Measurements from ENCODE around the gene DPM3.
"Not testable (repeated sequence)": the region's sequence is repeated elsewhere in the genome, so short reads cannot be mapped to it uniquely, and the experiment has no call there.

Gene DPM3

GRCh38 chr1:155163785-155164184 lies 23.5 kb upstream of the DPM3 start:
- ATAC-seq (replicated peaks; ENCODE audit: extremely low read depth, poor library complexity, severe bottlenecking); H3K4me1 Mint-ChIP-seq; H3K27me3 Mint-ChIP-seq; H3K4me3 Mint-ChIP-seq; H3K36me3 Mint-ChIP-seq (ENCODE audit: insufficient read depth); H3K9me3 Mint-ChIP-seq; H3K27ac Mint-ChIP-seq (ENCODE audit: low read depth); DNase-seq (ENCODE audit: low spot score in 2 of 2): not testable (repeated sequence)

DNA sequence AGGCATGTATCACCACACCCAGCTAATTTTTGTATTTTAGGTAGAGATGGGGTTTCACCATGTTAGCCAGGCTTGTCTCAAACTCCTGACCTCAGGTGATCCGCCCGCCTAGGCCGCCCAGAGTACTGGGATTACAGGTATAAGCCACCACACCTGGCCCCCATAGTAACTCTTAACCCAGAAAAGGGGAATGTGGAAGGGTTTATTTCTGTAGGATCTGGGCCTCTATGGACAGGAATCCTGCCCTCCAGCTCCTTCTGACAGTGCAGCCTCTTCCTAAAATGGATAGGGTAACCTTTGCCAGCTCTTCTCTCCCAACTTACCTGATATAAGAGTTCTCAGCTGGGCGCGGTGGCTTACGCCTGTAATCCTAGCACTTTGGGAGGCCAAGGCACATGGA lies 22.3 kb upstream of the DPM3 start:
- H3K36me3 Mint-ChIP-seq (ENCODE audit: insufficient read depth); H3K27me3 Mint-ChIP-seq; ATAC-seq (replicated peaks; ENCODE audit: extremely low read depth, poor library complexity, severe bottlenecking); H3K4me3 Mint-ChIP-seq; H3K27ac Mint-ChIP-seq (ENCODE audit: low read depth); DNase-seq (ENCODE audit: low spot score in 2 of 2); H3K9me3 Mint-ChIP-seq; H3K4me1 Mint-ChIP-seq: not testable (repeated sequence)

- peaks cover 2% of the 10 kb centered on the region for H3K27me3 Mint-ChIP-seq
- no peak overlapping the region for H3K4me3 Mint-ChIP-seq
- DNase-seq (ENCODE audit: low spot score in 2 of 2) = no peak
- H3K36me3 Mint-ChIP-seq (ENCODE audit: insufficient read depth) = no peaks in the 10 kb centered on the region
- no peaks in the 10 kb centered on the region for H3K9me3 Mint-ChIP-seq
- ATAC-seq (replicated peaks; ENCODE audit: extremely low read depth, poor library complexity, severe bottlenecking) = no peak
- H3K27ac Mint-ChIP-seq (ENCODE audit: low read depth) = no peak overlapping the region
- H3K4me1 Mint-ChIP-seq = no peaks in the 10 kb centered on the region
Observed at GRCh38 chr1:155160128-155160527, 19.8 kb upstream of the DPM3 start.

DNA sequence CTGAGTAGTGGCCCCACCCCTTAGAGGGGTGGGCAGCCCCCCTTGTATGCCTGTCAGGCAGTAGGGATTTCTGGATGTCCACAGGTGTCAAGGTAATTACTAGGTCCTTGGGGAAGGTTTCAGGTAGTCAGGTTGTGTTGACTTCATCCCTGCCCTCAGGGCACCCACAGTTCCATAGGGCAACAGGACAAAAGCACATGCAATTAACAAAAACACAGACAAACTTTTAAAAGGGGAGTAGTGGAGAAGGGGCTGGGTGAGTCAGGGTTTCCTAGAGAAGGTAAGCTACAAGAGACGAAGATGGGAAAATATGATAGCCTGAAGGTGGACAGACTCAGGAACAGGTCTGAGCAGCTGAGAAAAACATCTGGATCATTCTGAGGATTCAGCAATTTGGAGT lies 18.7 kb upstream of the DPM3 start:
- Mint-ChIP-seq H3K4me3 (no peak overlapping the region), H3K36me3 (ENCODE audit: insufficient read depth) (no peaks in the 10 kb centered on the region), H3K27ac (ENCODE audit: low read depth) (no peak overlapping the region), H3K4me1 (no peaks in the 10 kb centered on the region), H3K27me3 (peaks cover 7% of the 10 kb centered on the region), H3K9me3 (no peaks in the 10 kb centered on the region)
- no peak for ATAC-seq (replicated peaks; ENCODE audit: extremely low read depth, poor library complexity, severe bottlenecking)
- DNase-seq (ENCODE audit: low spot score in 2 of 2) = no peak

DNA sequence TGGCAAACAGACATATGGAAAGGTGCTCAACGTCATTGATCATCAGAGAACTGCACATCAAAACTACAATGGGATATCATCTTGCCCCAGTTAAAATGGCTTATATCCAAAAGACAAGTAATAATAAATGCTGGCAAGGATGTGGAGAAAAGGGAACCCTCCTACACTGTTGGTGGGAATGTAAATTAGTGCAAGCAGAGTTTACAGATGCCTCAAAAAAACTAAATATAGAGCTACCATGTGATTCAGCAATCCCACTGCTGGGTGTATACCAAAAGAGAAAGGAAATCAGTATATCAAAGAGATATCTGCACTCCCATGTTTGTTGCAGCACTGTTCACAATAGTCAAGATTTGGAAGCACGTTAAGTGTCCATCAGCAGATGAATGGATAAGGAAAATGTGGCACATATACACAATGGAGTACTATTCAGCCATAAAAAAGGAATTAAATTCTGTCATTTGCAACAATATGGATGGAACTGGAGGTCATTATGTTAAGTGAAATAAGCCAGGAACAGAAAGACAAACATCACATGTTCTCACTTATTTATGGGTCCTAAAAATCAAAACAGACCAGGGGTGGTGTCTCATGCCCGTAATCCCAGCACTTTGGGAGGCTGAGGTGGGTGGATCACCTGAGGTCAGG lies 15.8 kb upstream of the DPM3 start:
- not testable (repeated sequence) for H3K9me3 Mint-ChIP-seq; H3K36me3 Mint-ChIP-seq (ENCODE audit: insufficient read depth); ATAC-seq (replicated peaks; ENCODE audit: extremely low read depth, poor library complexity, severe bottlenecking); H3K27ac Mint-ChIP-seq (ENCODE audit: low read depth); DNase-seq (ENCODE audit: low spot score in 2 of 2); H3K4me3 Mint-ChIP-seq; H3K4me1 Mint-ChIP-seq
- H3K27me3 Mint-ChIP-seq = peaks cover 10% of the 10 kb centered on the region

GRCh38 chr1:155145491-155145890 lies 5.2 kb upstream of the DPM3 start:
- no peak overlapping the region for H3K27ac Mint-ChIP-seq (ENCODE audit: low read depth)
- peaks cover 1% of the 10 kb centered on the region for H3K4me1 Mint-ChIP-seq
- no peak for ATAC-seq (replicated peaks; ENCODE audit: extremely low read depth, poor library complexity, severe bottlenecking)
- DNase-seq (ENCODE audit: low spot score in 2 of 2) = no peak
- H3K9me3 Mint-ChIP-seq = no peaks in the 10 kb centered on the region
- H3K27me3 Mint-ChIP-seq = peaks cover 43% of the 10 kb centered on the region
- no peak overlapping the region for H3K4me3 Mint-ChIP-seq
- H3K36me3 Mint-ChIP-seq (ENCODE audit: insufficient read depth) = no peaks in the 10 kb centered on the region

DNA sequence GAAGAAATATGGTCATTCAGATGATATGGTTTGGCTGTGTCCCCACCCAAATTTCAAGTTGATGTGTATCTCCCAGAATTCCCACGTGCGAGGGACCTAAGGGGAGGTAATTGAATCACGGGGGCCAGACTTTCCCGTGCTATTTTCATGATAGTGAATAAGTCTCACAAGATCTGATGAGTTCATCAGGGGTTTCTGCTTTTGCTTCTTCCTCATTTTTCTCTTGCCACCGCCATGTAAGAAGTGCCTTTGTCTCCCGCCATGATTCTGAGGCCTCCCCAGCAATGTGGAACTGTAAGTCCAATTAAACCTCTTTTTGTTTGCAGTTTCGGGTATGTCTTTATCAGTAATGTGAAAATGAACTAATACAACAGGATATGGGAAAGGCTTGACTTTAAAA lies 1.4 kb upstream of the DPM3 start:
- Mint-ChIP-seq H3K36me3 (ENCODE audit: insufficient read depth) (peaks cover 2% of the 10 kb centered on the region), H3K4me3 (peak overlapping the region; percentile 28), H3K9me3 (no peaks in the 10 kb centered on the region), H3K27ac (ENCODE audit: low read depth) (no peak overlapping the region), H3K4me1 (peaks cover 21% of the 10 kb centered on the region), H3K27me3 (peaks cover 17% of the 10 kb centered on the region)
- no peak for ATAC-seq (replicated peaks; ENCODE audit: extremely low read depth, poor library complexity, severe bottlenecking)
- no peak for DNase-seq (ENCODE audit: low spot score in 2 of 2)

GRCh38 chr1:155140630-155140953 lies 261 bp upstream of the DPM3 start:
- no peak for DNase-seq (ENCODE audit: low spot score in 2 of 2)
- no peaks in the 10 kb centered on the region for H3K9me3 Mint-ChIP-seq
- peak overlapping the region; percentile 89 for H3K4me3 Mint-ChIP-seq
- no peak for ATAC-seq (replicated peaks; ENCODE audit: extremely low read depth, poor library complexity, severe bottlenecking)
- H3K4me1 Mint-ChIP-seq = peaks cover 31% of the 10 kb centered on the region
- peak overlapping the region; percentile 85 for H3K27ac Mint-ChIP-seq (ENCODE audit: low read depth)
- peaks cover 6% of the 10 kb centered on the region for H3K36me3 Mint-ChIP-seq (ENCODE audit: insufficient read depth)
- peaks cover 6% of the 10 kb centered on the region for H3K27me3 Mint-ChIP-seq

DNA sequence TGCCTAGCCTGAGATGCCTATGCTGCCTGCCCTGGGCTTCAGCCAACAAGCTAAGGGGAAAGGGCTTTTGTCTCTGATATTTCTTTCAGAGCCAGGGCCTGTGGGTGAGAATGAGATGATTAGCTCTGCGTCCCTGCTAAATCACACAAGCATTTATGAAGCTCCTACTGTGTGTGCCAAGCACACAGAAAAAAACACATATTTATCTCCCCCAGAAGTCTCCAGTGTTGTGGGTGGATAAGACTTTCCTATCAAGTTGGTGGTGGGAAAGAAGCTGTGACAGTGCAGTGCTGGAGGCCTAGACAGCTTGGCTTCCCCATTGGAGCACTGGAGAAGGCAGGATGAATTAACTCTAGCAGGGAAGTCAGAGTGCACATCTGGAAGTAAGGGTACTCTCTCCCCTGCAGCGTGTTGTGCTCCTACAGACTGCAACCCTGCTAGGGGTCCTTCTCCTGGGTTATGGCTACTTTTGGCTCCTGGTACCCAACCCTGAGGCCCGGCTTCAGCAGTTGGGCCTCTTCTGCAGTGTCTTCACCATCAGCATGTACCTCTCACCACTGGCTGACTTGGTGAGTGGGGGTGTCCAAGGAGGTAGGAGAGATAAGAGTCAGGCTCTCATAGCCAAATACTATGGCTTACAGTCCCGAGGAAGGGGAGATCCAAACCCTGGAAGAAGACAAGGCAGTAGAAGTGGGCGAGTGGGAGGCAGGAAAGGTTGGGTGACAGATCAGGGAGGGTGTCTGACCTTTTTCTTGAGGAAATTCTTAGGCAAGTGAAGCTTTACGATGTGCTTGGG lies 3.0 kb downstream of the DPM3 start:
- ATAC-seq (replicated peaks; ENCODE audit: extremely low read depth, poor library complexity, severe bottlenecking) = no peak
- Mint-ChIP-seq H3K9me3 (no peaks in the 10 kb centered on the region), H3K36me3 (ENCODE audit: insufficient read depth) (peaks cover 9% of the 10 kb centered on the region), H3K27me3 (no peaks in the 10 kb centered on the region), H3K27ac (ENCODE audit: low read depth) (peak overlapping the region; percentile 100), H3K4me3 (peak overlapping the region; percentile 99), H3K4me1 (peaks cover 42% of the 10 kb centered on the region)
- DNase-seq (ENCODE audit: low spot score in 2 of 2) = no peak

DNA sequence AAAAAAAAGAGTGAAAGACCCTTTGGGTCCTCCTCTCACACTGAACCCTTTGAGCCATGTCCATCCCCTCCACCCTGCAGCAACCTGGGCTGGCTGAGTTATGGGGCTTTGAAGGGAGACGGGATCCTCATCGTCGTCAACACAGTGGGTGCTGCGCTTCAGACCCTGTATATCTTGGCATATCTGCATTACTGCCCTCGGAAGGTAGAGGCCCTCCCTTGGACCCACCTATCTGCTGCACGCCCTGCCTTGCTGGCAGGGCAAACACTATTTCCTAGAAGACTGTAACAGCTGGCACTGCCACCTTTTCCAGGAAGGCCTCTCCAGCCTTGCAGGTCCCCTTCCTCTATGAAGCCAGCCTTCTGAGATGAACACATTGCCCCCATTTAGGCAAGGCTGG lies 3.6 kb downstream of the DPM3 start:
- Mint-ChIP-seq H3K27ac (ENCODE audit: low read depth) (peak overlapping the region; percentile 100), H3K36me3 (ENCODE audit: insufficient read depth) (peaks cover 9% of the 10 kb centered on the region), H3K27me3 (no peaks in the 10 kb centered on the region), H3K4me1 (peaks cover 42% of the 10 kb centered on the region), H3K4me3 (peak overlapping the region; percentile 99), H3K9me3 (no peaks in the 10 kb centered on the region)
- no peak for DNase-seq (ENCODE audit: low spot score in 2 of 2)
- ATAC-seq (replicated peaks; ENCODE audit: extremely low read depth, poor library complexity, severe bottlenecking) = no peak

GRCh38 chr1:155135415-155136028 lies 4.8 kb downstream of the DPM3 start, which contains the start of gene SLC50A1:
TSS of gene SLC50A1 (plus strand) at chr1:155135852. CDS start at chr1:155135912, 60 bp downstream.
- Mint-ChIP-seq H3K36me3 (ENCODE audit: insufficient read depth) (peaks cover 9% of the 10 kb centered on the region), H3K27me3 (peaks cover 8% of the 10 kb centered on the region), H3K4me1 (peaks cover 41% of the 10 kb centered on the region)

GRCh38 chr1:155134880-155135414 lies 5.4 kb downstream of the DPM3 start:
- DNase-seq (ENCODE audit: low spot score in 2 of 2) (no peak), ATAC-seq (replicated peaks; ENCODE audit: extremely low read depth, poor library complexity, severe bottlenecking) (no peak)
- H3K9me3 Mint-ChIP-seq = no peaks in the 10 kb centered on the region
- H3K4me1 Mint-ChIP-seq = peaks cover 35% of the 10 kb centered on the region
- peaks cover 11% of the 10 kb centered on the region for H3K27me3 Mint-ChIP-seq
- H3K4me3 Mint-ChIP-seq = peak overlapping the region; percentile 99
- H3K36me3 Mint-ChIP-seq (ENCODE audit: insufficient read depth) = peaks cover 7% of the 10 kb centered on the region
- peak overlapping the region; percentile 100 for H3K27ac Mint-ChIP-seq (ENCODE audit: low read depth)

More at GRCh38 chr1:155135415-155136028, 4.8 kb downstream of the DPM3 start, which contains the start of gene SLC50A1:
- H3K4me3 Mint-ChIP-seq = peak within 1 kb of the TSS; percentile 99
- peak; percentile 84 to 90 for DNase-seq (ENCODE audit: low spot score in 2 of 2)
- peak; percentile 83 for ATAC-seq (replicated peaks; ENCODE audit: extremely low read depth, poor library complexity, severe bottlenecking)
- no peaks in the 10 kb centered on the region for H3K9me3 Mint-ChIP-seq
- H3K27ac Mint-ChIP-seq (ENCODE audit: low read depth) = peak within 1 kb of the TSS; percentile 100

Measured in central memory CD8-positive, alpha-beta T cell (primary cell).